Measurements from ENCODE around the gene SLAIN2. TPM values are rescaled to one million over a fixed set of nuclear protein-coding genes. Genes with fewer than 3 reads are reported as not detected.

The SLAIN2 gene
- total and polyA plus RNA-seq, 2 of the 4 experiments (the other 2 are of a cell fraction), result 23.3 to 53.0 TPM

- H2AFZ ChIP-seq (replicated peaks; ENCODE audit: low read length, poor library complexity), result no peak overlapping the region
- ATAC-seq (ENCODE audit: low read depth) (peak; percentile 90), DNase-seq (peak; percentile 74)
- H3K56ac ChIP-seq (ENCODE audit: extremely low read depth, insufficient read depth, low read length), result no peak overlapping the region
- H4K91ac ChIP-seq (ENCODE audit: insufficient read depth, low read depth, low read length), result no peak overlapping the region
- intact Hi-C loops (cut with micrococcal nuclease), result no loop called here
- no TSS peak for BruUV-seq (replicated peaks)
- no peak overlapping the region for H3K4me3 ChIP-seq (ENCODE audit: insufficient read depth, low read depth, low read length)
- H3K4ac ChIP-seq (ENCODE audit: low read depth, low read length), result no peak overlapping the region
- no peaks in the 10 kb centered on the region for H3K27me3 ChIP-seq (ENCODE audit: control insufficient read depth, insufficient read depth, low read length)
- POLR2A ChIA-PET (ENCODE audit: unreplicated experiment), result no interaction called here
- H3K9me1 ChIP-seq (ENCODE audit: insufficient read depth, low read length), result no peaks in the 10 kb centered on the region; the same call in none of the 2 replicates
- no peak overlapping the region for H2BK120ac ChIP-seq (ENCODE audit: low read depth, low read length)
- in situ Hi-C loops (cut with MboI; ENCODE audit: low sequenced_read_pairs), result loop anchor here (25.0 kb wide), 1 partner anchor 99 kb away; the partner anchor contains the start of genes SLC10A4 and ZAR1
- no peaks in the 10 kb centered on the region for H3K4me1 ChIP-seq (ENCODE audit: control insufficient read depth, insufficient read depth, low read length)
- H3K18ac ChIP-seq (ENCODE audit: low read depth, low read length), result no peak overlapping the region
- H3K79me1 ChIP-seq (ENCODE audit: low read depth in 1 of 2, low read length in 2 of 2), result peaks cover 15 to 33% of the 10 kb centered on the region in 2 experiments
- TF ChIP-seq BHLHE40 (IDR thresholded peaks at IDR 0.05; ENCODE audit: low read depth, low read length) (no peak), RCOR1 (IDR thresholded peaks at IDR 0.05; ENCODE audit: insufficient replicate concordance, low read length) (no peak), RAD21 (IDR thresholded peaks at IDR 0.05; ENCODE audit: low read length) (no peak), MAZ (IDR thresholded peaks at IDR 0.05; ENCODE audit: borderline replicate concordance, low read depth, low read length) (no peak), USF2 (IDR thresholded peaks at IDR 0.05; ENCODE audit: low read depth, low read length) (no peak), CHD1 (IDR thresholded peaks at IDR 0.05; ENCODE audit: low read depth, low read length) (no peak), MAFK (IDR thresholded peaks at IDR 0.05; ENCODE audit: low read depth, low read length) (no peak), CEBPB (IDR thresholded peaks at IDR 0.05; ENCODE audit: low read depth, low read length) (no peak), MXI1 (IDR thresholded peaks at IDR 0.05; ENCODE audit: borderline replicate concordance, low read depth, low read length) (no peak), CTCF (conservative IDR thresholded peaks at IDR 0.05; ENCODE audit: low read depth, low read length) (no peak), RFX5 (IDR thresholded peaks at IDR 0.05; ENCODE audit: low read depth, low read length) (no peak), SMC3 (IDR thresholded peaks at IDR 0.05; ENCODE audit: low read depth, low read length) (no peak), ELK1 (IDR thresholded peaks at IDR 0.05; ENCODE audit: borderline replicate concordance, low read depth, low read length) (no peak)
- peaks cover 15% of the 10 kb centered on the region for H3K36me3 ChIP-seq (ENCODE audit: control insufficient read depth, insufficient read depth, low read length)
- no peak overlapping the region for H3K14ac ChIP-seq (replicated peaks; ENCODE audit: low read depth, low read length)
- no peak overlapping the region for H3K4me2 ChIP-seq (ENCODE audit: low read depth, low read length)
- no peak overlapping the region for H2AK5ac ChIP-seq (ENCODE audit: low read depth, low read length)
- H2BK15ac ChIP-seq (ENCODE audit: low read depth, low read length), result no peak overlapping the region
- no peaks in the 10 kb centered on the region for H3K9me3 ChIP-seq (ENCODE audit: control insufficient read depth, insufficient read depth, low read length)
- no peak overlapping the region for H2AK9ac ChIP-seq (replicated peaks; ENCODE audit: low read depth, low read length, poor library complexity)
- WGBS, 2 experiments (ENCODE audit: extremely low coverage in 2 of 2, insufficient read length in 1 of 2), result no CpG with 5 or more reads among the region's 2 CpGs
- H4K8ac ChIP-seq (ENCODE audit: low read depth in 2 of 2, low read length in 2 of 2), result no peak overlapping the region
- dilution Hi-C loops (cut with HindIII; ENCODE audit: low sequenced_read_pairs, unreplicated experiment), result no loop called here
- no peak overlapping the region for H3K23ac ChIP-seq (ENCODE audit: low read depth, low read length)
- H3K9ac ChIP-seq (ENCODE audit: low read depth, low read length), result no peak overlapping the region
- CTCF ChIA-PET, result no interaction called here
- H2BK20ac ChIP-seq (ENCODE audit: low read depth, low read length), result no peak overlapping the region
- no peak overlapping the region for H4K5ac ChIP-seq (ENCODE audit: low read depth, low read length)
- H2BK5ac ChIP-seq (ENCODE audit: low read depth, low read length, poor library complexity, severe bottlenecking), result peak overlapping the region; percentile 42
- peak overlapping the region; percentile 44; the same call in 1 of the 2 replicates for H3K27ac ChIP-seq (ENCODE audit: insufficient read depth, low read length)
- peaks cover 7% of the 10 kb centered on the region; the same call in 1 of the 2 replicates for H4K20me1 ChIP-seq (ENCODE audit: insufficient read depth, low read length)
Measured at GRCh38 chr4:48388525-48389154, 47.3 kb downstream of the SLAIN2 start.
